Glomerular visceral epithelial cell (primary cell): ENCODE measurements around the gene ST7.
"Not testable (repeated sequence)": the region's sequence is repeated elsewhere in the genome, so short reads cannot be mapped to it uniquely, and the experiment has no call there.

Experiments used
- DNase-seq: peaks from one replicate; pipeline ENCODE4 v3.0.0-alpha.2; 2016; ENCODE audit errors: extremely low spot score

The ST7 gene

DNA sequence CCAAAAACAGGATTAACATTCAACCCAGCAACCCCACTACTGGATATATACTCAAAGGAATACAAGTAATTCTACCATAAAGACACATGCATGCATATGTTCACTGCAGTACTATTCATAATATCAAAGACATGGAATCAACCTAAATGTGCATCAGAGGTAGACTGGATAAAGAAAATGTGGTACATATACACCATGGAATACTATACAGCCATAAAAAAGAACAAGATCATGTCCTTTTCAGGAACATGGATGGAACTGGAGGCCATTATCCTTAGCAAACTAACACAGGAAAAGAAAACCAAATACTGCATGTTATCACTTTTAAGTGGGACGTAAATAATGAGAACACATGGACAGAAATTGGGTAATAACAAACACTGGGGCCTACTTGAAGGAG lies 77.5 kb downstream of the ST7 start:
- DNase-seq, result not testable (repeated sequence)

DNA sequence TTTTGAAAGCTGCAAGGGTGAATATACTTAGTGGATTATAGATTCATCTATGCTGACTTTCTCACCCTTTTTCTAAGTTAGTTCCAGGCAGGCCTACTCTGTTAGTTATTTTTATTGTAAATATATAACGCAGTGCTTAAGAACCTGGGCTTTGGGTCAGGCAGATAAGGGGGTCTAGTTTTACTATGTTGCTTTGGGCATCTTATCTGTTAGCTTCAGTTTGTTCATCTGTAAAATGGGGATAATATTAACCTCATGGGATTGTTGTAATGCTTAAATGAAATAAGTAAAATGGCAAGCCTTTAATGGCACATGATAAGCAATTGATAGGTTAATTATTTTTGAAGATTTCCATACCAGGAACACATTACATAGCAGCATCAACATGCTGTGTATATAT lies 79.5 kb downstream of the ST7 start:
- no peak for DNase-seq

DNA sequence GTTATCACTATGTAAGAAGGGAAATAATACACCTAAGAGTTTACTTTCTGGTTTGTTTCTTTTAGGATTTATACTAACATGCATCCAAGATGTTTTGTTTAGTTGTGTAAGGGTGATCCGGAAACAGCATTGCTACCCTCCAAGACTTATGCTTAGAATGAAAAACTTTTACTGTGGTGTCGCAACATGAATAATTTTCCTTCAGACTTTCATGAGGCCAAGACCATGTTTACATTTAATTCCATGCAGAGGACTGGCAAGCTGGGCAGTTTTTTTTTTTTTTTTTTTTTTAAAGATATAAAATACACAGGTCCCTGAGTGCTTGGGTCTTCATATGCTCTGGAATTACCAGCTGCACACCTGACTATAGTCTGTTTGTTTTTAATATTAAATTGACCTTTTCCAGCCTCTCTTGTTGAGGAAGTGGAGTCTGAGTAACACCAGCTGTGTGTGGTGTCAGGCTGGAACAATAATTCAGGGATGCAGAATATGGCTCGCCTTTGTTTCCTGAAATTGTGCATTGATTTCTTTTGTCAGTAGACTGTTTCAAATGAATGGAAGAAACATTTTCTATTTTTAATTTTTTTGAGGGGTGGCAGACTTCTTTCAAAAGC lies 81.7 kb downstream of the ST7 start:
- no peak for DNase-seq

GRCh38 chr7:117035465-117035862 lies 82.2 kb downstream of the ST7 start:
- no peak for DNase-seq

- DNase-seq, result no peak
Observed at GRCh38 chr7:117036053-117036669, 82.9 kb downstream of the ST7 start.

DNA sequence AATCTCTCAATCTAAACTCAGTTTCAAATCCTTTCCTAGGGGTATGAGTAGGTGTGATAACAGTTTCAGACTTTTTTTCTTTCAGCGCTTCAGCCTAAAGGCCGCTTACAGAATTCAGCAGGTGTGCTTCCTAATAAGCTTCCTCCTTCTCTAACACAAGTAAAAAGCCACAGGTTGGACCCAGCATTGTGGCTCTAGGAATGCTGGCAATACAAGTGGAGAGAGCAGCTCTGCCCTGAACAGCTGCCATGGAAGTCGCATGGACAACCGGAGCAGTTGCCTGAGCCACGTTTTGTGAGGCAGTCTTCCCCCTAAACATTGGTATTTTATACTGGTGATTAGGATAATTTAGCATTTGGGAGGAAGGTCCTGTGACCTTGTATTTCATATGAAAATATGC lies 83.5 kb downstream of the ST7 start:
- DNase-seq, result no peak

GRCh38 chr7:117038408-117038807 lies 85.1 kb downstream of the ST7 start:
- DNase-seq, result no peak

DNA sequence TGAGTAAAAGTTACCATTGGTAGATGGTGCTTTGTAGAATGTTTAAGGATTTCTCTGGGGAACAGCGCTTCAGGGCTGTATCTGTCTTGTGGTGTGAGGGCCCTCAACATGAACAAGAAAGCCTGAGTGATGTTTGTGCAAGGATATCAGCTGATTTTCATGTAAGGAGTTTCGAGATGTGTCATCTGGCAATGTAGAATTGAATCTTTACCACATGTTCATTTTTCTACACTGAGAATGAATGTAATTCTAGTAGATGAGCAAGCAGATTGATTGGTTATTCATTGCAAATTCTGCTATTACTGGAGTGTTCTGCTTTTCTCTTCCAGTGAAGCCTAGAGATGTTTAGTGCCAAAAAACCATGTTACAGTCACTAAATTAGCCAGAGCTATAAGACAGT lies 87.7 kb downstream of the ST7 start:
- no peak for DNase-seq

GRCh38 chr7:117041822-117042221 lies 88.5 kb downstream of the ST7 start:
- no peak for DNase-seq

DNA sequence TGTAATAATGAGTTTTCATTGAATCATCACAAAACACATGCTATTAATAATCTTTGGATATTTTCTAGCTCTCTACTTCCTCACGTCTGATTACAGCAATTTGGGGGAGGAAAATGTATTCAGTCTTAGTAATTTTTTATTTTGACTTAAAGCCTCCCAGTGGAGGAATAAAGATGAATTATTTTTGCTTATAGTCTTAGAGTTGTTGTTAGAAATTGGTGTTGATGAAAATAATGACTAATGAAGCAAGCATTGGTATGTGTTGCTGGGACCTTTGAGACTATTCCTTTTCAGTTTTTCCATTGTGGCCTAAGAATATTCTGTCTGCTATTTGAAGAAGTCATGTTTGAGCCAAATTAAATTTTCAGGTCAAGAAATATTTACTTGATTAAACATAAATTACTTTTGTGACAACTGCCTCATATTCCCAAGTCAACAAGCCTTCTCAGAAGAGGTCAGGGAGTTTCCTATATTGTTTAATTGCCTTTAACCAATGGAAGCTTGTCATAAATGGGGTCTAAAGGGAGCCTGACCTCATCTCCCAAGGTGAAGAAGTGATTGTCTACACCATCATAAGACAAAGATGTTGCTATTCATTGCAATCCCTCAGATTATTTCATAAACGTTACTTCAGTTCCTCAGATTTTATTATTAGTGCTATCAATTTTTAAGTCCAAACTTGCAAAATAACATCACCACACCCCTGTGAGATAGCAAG lies 90.0 kb downstream of the ST7 start:
- no peak for DNase-seq

- DNase-seq, result no peak
Observed at GRCh38 chr7:117044664-117045063, 91.4 kb downstream of the ST7 start.

DNA sequence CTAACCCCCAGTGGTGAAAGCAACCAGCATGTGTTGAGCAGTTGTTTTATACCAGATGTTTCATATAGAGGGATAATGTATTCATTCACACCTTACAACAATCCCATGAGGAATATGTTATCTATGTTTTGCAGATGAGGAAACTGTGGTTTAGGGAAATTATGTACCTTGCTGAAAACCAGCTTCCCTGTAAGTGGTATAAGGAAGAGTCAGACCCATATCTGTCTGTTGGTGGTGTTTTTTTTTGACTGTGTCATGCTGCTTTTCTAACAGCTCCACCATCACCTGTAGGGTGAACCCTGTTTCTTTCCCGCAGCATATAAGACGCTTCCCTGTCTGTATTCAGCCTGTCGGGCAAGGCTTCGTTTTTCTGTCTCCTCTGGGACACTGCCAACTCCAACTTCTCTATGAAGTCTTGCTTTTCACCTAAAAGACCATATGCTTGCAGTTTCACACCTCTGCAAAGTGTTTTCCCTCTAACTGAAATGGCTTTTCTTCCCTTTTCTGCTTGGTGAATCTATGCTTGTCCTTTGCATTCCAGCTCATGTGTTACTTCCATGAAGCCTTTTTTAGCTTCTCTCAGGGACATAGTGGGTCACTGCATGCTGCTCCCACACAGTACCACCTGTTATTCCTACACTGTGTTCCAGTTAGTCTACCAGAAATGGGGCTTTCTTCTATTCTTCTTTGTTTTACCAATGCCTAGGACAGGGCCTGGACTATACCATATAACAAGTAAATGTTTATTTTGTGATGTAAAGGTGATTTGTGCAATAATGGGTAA lies 92.8 kb downstream of the ST7 start:
- DNase-seq, result no peak

DNA sequence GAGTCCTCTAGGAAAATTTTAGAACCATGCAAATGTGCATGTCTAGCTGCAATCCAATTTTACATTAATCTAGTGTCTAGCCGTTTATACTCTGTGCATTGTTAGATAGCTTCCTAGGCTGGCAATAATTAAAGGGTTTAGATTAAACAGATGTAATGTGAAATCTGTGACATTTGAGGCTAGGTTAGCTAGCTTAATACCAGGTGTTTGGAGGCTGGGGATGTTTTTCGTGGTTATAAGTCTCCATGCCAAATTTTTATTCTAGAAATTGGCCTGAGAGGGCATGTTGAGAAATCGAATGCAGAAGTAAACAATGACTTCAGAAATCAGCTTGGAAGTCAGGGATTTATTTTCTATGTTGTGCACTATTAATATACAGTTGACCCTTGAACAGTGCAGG lies 94.2 kb downstream of the ST7 start:
- no peak for DNase-seq

GRCh38 chr7:117048114-117048866 lies 95.0 kb downstream of the ST7 start:
- DNase-seq, result no peak

DNA sequence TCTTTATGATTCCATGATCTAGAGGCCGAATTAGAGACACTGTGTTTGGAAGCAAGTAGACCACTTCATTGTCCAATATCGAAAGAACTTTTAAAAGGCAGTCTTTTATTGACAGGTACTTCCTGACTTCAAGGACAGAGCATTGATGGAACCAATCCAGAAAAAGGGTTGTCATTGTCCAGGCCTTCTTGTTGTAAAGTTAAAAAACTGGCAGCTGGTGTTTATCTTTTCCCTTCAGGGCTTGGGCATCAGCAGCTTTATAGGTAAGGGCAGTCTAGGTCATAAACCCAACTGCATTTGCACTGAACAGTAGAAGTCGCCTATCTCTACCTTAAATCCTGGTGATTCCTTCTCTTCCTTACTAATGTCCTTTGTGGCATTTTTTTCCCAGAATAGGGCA lies 95.6 kb downstream of the ST7 start:
- DNase-seq, result no peak

GRCh38 chr7:117051808-117052207 lies 98.5 kb downstream of the ST7 start:
- no peak for DNase-seq

DNA sequence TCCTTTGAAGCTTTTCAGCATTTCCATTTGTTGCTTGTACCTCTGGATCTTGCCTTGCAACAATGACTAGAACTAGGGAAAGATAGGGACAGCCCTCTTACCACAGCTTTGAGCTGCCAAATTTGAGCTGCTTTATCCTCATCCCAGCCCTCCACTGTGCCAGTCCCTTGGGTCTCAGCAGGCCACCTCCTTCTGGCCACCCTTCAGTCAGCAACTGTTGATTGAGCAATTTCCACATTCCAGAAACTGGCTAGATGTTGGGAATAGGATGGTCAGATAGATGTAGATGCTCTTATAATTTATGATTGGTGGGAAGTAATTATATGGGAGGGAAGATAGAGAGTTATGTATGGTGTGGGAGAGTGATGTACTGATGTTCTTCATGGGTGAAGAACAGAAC lies 100.1 kb downstream of the ST7 start:
- no peak for DNase-seq

GRCh38 chr7:117061751-117062150 lies 108.5 kb downstream of the ST7 start:
- DNase-seq, result peak; percentile 5

GRCh38 chr7:117062300-117062699 lies 109.0 kb downstream of the ST7 start:
- DNase-seq, result no peak

DNA sequence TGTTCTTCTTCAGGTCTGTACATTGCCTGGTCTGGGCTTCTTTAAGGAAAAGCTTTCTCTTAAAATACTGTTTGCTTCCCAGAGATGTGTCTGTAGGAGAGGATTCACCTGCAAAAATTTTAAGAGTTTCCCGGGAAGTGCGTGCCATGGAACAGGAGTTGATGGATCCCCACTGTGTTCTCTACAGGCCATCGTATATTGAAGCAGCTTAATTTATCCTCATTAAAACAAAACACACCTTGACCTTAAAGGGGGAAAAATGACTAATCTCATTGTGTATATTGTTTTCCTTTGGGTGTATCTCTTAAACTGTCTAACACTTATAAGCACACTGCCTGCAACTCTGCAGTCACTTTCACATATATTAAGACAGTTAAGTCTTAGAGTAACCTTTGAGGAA lies 111.4 kb downstream of the ST7 start:
- DNase-seq, result no peak

DNA sequence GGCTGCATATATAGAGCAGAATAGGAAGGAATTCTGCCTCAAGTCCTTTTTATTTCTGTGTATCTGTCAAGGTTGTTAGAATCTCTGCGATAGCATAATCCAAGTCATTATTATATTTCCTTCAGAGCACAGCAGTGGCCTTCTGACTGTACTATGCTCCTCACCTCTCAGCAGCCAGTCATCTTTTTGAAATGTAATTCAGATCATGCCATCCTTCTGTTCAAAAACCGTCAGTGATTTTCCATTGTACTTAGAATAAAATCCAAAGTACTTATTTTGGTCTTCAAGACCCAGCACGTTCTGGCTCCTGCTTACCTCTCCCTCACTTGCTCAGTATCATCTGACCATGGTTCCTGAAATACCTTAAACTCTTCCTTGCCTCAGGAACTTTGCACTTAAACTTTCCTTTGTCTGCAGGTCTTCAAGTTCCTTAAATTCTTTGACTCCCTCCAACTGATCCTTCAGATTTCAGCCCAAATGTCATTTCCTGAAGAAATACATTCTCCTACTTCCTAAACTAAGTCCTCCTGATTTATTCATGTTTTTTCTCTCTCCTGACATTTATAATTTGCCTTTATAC lies 112.4 kb downstream of the ST7 start:
- no peak for DNase-seq

GRCh38 chr7:117066668-117067067 lies 113.4 kb downstream of the ST7 start:
- no peak for DNase-seq
